ENCODE results near the gene DNAH10. TPM values are rescaled to one million over a fixed set of nuclear protein-coding genes. Genes with fewer than 3 reads are reported as not detected.

DNAH10 gene
- total RNA-seq, 1 experiment from 2014 or later, result 0.17 TPM

DNA sequence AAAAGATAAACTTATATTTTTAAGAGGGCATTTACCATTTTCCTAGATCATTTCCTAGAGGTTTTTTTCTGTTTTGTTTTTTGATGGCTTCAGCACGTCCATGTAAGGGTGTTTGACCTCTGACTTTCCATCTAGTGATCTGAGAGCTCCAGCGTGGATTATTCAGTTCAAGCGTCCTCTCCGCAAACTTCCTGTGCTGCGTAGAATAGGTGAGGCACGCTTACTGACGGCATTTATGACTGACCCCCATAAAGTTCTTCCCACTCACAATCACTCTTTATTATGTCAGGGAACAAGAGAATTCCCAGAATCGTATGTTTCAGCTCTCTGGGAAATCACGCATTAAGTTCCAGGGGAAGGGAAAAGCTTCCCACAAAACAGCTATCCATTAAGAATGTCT lies 194.1 kb downstream of the DNAH10 start:
- Histone ChIP-seq H3K27me3 (ENCODE audit: insufficient read depth, low read length) (peaks cover 14% of the 10 kb centered on the region), H4K5ac (ENCODE audit: insufficient read length, low read depth, low read length) (no peak overlapping the region), H3K4me1 (ENCODE audit: insufficient read depth, low read length) (no peaks in the 10 kb centered on the region), H3K14ac (ENCODE audit: insufficient read depth, low read length) (no peak overlapping the region), H4K20me1 (ENCODE audit: control insufficient read depth, insufficient read depth, insufficient read length) (no peaks in the 10 kb centered on the region), H2BK12ac (ENCODE audit: insufficient read length, low read depth, low read length) (no peak overlapping the region), H2AFZ (ENCODE audit: low read length) (no peak overlapping the region), H4K91ac (ENCODE audit: insufficient read length, low read depth, low read length) (no peak overlapping the region), H2BK5ac (ENCODE audit: insufficient read length, low read length) (no peak overlapping the region), H3K23me2 (ENCODE audit: insufficient read length, low read depth, low read length, poor library complexity, severe bottlenecking) (no peaks in the 10 kb centered on the region), H3T11ph (ENCODE audit: low read length) (no peak overlapping the region), H3K79me1 (ENCODE audit: insufficient read depth, low read depth, low read length, poor library complexity, severe bottlenecking) (no peaks in the 10 kb centered on the region), H3K23ac (ENCODE audit: insufficient read length, low read depth, low read length) (no peak overlapping the region), H2BK20ac (ENCODE audit: low read depth, low read length, poor library complexity, severe bottlenecking) (no peak overlapping the region), H2BK120ac (ENCODE audit: low read depth, low read length, poor library complexity, severe bottlenecking) (no peak overlapping the region), H3K9ac (ENCODE audit: extremely low read depth, insufficient read length, low read length) (no peak overlapping the region), H3K56ac (ENCODE audit: insufficient read length, low read depth, low read length) (no peak overlapping the region), H3K79me2 (ENCODE audit: insufficient read depth, low read length) (no peaks in the 10 kb centered on the region), H3K9me3 (ENCODE audit: control insufficient read depth, low read depth, low read length) (no peaks in the 10 kb centered on the region), H3K18ac (ENCODE audit: insufficient read length, low read depth, low read length) (no peak overlapping the region), H3K4me2 (ENCODE audit: insufficient read depth, insufficient read length, low read length) (no peak overlapping the region), H3K27ac (ENCODE audit: insufficient read length, low read depth, low read length) (no peak overlapping the region), H2AK5ac (ENCODE audit: insufficient read length, low read length) (no peak overlapping the region), H2BK15ac (ENCODE audit: low read depth, low read length) (no peak overlapping the region), H4K8ac (replicated peaks; ENCODE audit: insufficient read length, low read depth, low read length) (no peak overlapping the region), H3K4ac (ENCODE audit: low read depth, low read length) (no peak overlapping the region)
- no peaks in the 10 kb centered on the region for H3K4me1 Mint-ChIP-seq
- no peak overlapping the region for H3K4me3 Mint-ChIP-seq
- no peaks in the 10 kb centered on the region for H3K36me3 Mint-ChIP-seq (ENCODE audit: insufficient read depth in 1 of 3, low read depth in 3 of 3)
- no peak overlapping the region for H3K27ac Mint-ChIP-seq
- WGBS (ENCODE audit: extremely low coverage, insufficient read length, low lambda C conversion rate), result no CpG with 5 or more reads among the region's 9 CpGs
- H3K27me3 Mint-ChIP-seq (ENCODE audit: low read depth), result peaks cover 100% of the 10 kb centered on the region
- no peaks in the 10 kb centered on the region for H3K9me3 Mint-ChIP-seq
- TF ChIP-seq, protein P1, sequence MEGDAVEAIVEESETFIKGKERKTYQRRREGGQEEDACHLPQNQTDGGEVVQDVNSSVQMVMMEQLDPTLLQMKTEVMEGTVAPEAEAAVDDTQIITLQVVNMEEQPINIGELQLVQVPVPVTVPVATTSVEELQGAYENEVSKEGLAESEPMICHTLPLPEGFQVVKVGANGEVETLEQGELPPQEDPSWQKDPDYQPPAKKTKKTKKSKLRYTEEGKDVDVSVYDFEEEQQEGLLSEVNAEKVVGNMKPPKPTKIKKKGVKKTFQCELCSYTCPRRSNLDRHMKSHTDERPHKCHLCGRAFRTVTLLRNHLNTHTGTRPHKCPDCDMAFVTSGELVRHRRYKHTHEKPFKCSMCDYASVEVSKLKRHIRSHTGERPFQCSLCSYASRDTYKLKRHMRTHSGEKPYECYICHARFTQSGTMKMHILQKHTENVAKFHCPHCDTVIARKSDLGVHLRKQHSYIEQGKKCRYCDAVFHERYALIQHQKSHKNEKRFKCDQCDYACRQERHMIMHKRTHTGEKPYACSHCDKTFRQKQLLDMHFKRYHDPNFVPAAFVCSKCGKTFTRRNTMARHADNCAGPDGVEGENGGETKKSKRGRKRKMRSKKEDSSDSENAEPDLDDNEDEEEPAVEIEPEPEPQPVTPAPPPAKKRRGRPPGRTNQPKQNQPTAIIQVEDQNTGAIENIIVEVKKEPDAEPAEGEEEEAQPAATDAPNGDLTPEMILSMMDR (conservative IDR thresholded peaks at IDR 0.05), result no peak
- no peak for DNase-seq

Data from H9 (cell line).